GM23338 (cell line): ENCODE measurements around the gene RAD51.

Source experiments
- CTCF ChIP-seq, 2 experiments: fragments of 200-600 bp in 1 of 2; sonication (generic) in 1 of 2; conservative IDR thresholded peaks; 2 replicates each; pipeline versions ENCODE4 v1.5.1 to v1.6.1; 2016 to 2017; ENCODE audit warnings: antibody characterized with exemption in 2 of 2, low read depth in 2 of 2, mild to moderate bottlenecking in 2 of 2, moderate library complexity in 1 of 2
- EZH2 ChIP-seq: fragments of 200-600 bp; sonication (generic); IDR thresholded peaks from one replicate; pipeline ENCODE4 v1.8.0; 2017; ENCODE audit warnings: antibody characterized with exemption, mild to moderate bottlenecking, low read depth; ENCODE audit not compliant: unreplicated experiment
- POLR2AphosphoS5 ChIP-seq: IDR thresholded peaks from 2 replicates; pipeline ENCODE4 v1.6.1; 2016; ENCODE audit warnings: antibody characterized with exemption, low read depth
- REST ChIP-seq: IDR thresholded peaks from one replicate; pipeline ENCODE4 v1.6.1; 2018; ENCODE audit warnings: antibody characterized with exemption; ENCODE audit not compliant: unreplicated experiment

GRCh38 chr15:40775007-40775406 lies 80.0 kb downstream of the RAD51 start:
- TF ChIP-seq CTCF (conservative IDR thresholded peaks at IDR 0.05; ENCODE audit: low read depth in 2 of 2) (no peak), POLR2AphosphoS5 (no peak), EZH2 (no peak), REST (no peak)
